SH-SY5Y (cell line): ENCODE measurements around the gene CCDC192.

Source experiments
- GATA2 ChIP-seq: IDR thresholded peaks from 2 replicates; pipeline ENCODE4 v1.6.1; 2011; ENCODE audit warnings: mild to moderate bottlenecking, low read depth, low read length
- GATA3 ChIP-seq: IDR thresholded peaks from 2 replicates; pipeline ENCODE4 v1.6.1; 2011; ENCODE audit warnings: low read depth, mild to moderate bottlenecking, low read length, moderate library complexity

DNA sequence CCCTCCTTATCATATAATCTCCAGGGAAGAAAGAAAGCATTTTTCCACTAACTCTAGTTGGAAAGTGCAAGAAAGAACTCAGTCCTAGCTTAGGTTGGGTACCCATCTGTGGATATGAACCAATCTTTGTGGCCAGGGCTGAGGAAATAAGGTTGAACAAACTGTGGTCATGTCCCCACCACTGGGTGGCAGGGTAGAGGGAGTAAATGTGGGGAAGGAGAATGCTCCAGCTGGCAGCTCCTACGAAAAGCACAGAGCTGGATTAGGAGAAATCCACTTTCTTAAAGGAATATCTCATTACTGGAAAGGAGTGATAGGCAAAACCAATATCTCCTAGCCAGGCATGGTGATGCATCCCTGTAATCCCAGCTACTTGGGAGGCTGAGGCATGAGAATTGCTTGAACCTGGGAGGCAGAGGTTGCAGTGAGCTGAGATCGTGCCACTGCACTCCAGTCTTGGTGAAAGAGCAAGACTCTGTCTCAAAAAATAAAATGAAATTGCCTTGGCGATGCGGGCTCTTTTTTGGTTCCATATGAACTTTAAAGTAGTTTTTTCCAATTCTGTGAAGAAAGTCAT, 175.1 kb downstream of the CCDC192 start:
- no peak for TF ChIP-seq GATA2
- no peak for TF ChIP-seq GATA3
